Body of pancreas (tissue), 4 donors: ENCODE measurements around the gene SLC18A3.

ENCODE experiments used
- CTCF ChIP-seq, 7 experiments: fragments of 450-650 bp in 4 of 7; fragments of 200-600 bp in 3 of 7; sonication (generic) in 3 of 7; IDR thresholded peaks; one replicate each; pipeline ENCODE4 v1.5.1; 2016 to 2019; ENCODE audit warnings: antibody characterized with exemption in 7 of 7
- POLR2A ChIP-seq, 3 donors: fragments of 450-650 bp; IDR thresholded peaks; one replicate each; pipeline ENCODE4 v1.6.1; 2016; ENCODE audit warnings: antibody characterized with exemption in 3 of 3, mild to moderate bottlenecking in 2 of 3

GRCh38 chr10:49634069-49634660, 24.1 kb downstream of the SLC18A3 start:
- no peak for TF ChIP-seq CTCF (IDR thresholded peaks at IDR 0.05)
- no peak for TF ChIP-seq POLR2A (IDR thresholded peaks at IDR 0.05)
